ENCODE results near the gene CNOT6. TPM values are rescaled to one million over a fixed set of nuclear protein-coding genes. Genes with fewer than 3 reads are reported as not detected.
"Not testable (repeated sequence)": the region's sequence is repeated elsewhere in the genome, so short reads cannot be mapped to it uniquely, and the experiment has no call there.

The CNOT6 gene
- total RNA-seq, 1 experiment from 2014 or later, result 20.1 TPM

DNA sequence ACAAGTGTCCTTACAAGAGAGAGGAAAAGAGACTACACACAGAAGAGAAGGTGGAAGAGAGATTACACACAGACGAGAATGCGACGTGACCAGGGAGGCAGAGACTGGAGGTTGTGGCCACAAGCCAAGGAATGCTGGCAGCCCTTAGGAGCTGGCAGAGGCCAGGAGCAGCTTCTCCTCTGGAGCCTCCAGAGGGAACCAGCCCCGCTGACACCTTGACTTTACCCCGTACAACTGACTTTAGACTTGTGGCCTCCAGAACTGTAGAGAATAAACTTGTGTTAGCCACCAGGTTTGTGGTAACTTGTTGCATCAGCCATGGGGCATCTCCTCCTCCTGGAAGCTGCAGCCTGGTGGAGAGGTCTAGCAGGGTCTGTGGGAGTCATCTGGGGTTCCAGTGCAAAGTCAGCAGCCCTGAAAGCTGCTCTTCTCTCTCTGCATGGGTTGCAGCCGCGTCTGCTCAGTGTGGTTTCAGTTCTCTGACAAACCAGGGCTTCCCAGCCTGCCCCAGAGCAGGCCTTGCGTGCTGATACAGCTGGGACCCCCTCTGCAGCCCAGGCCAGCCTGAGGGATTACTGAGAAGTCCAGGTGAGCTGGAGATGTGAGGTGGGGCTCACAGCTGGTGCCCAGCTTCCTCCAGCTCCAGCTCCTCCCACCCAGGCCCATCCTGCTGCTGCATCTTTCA is 30.8 kb upstream of the CNOT6 start:
- DNase-seq, result no peak
- H3K36me3 ChIP-seq (ENCODE audit: insufficient read depth, low read length), result no peaks in the 10 kb centered on the region
- H3K27me3 ChIP-seq (ENCODE audit: low read length), result no peaks in the 10 kb centered on the region
- no peaks in the 10 kb centered on the region for H3K9me2 ChIP-seq (replicated peaks; ENCODE audit: insufficient read depth, low read length)
- H3K9me3 ChIP-seq (ENCODE audit: low read length), result no peaks in the 10 kb centered on the region
- no peak overlapping the region for H3K4me2 ChIP-seq (ENCODE audit: low read depth, low read length, poor library complexity, severe bottlenecking)
- no peaks in the 10 kb centered on the region for H3K79me2 ChIP-seq (ENCODE audit: low read length)
- H4K20me1 ChIP-seq (ENCODE audit: insufficient read depth, low read depth, low read length), result no peaks in the 10 kb centered on the region
- H2AFZ ChIP-seq (ENCODE audit: low read length), result no peak overlapping the region
- H3K9ac ChIP-seq (ENCODE audit: low read length), result no peak overlapping the region
- no peaks in the 10 kb centered on the region for H3K4me1 ChIP-seq (ENCODE audit: low read length)
- H3K27ac ChIP-seq (ENCODE audit: low read length), result no peak overlapping the region
- H3K4me3 ChIP-seq (ENCODE audit: low read length), result no peak overlapping the region

DNA sequence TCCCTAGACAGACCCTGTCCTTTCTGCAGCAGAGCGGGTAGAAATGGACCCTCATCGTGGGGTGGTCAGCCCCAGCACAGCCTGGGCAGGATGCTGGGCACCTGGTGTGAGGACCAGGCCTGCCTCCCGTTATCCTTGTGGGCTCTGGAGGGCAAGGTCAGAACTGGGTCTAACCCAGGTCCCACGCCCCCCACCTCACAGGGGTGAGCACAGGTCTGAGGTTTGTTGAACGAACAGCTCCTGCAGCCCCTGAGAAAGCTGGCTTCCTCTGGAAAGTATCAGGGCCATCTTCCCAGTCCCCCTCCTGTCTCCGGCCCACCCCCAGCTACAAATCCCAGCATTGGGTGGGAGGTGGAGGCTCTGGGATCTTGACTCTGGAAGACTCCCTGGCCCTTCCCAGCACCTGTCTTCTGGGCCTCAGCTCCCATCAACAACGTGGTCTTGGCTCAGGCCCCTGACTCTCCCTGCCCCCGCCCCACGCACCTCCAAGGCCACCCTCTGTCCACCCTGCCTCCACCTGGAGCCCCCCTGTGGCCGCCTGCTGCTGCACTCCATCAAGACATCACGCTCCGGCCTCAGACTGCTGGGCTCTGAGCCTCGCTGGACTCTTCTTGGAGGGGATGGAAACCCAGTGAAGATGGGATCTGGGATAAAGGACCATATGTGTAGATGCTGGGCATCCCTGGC is 30.1 kb upstream of the CNOT6 start:
- Histone ChIP-seq H3K4me3 (ENCODE audit: low read length) (no peak overlapping the region), H3K9ac (ENCODE audit: low read length) (no peak overlapping the region), H4K20me1 (ENCODE audit: insufficient read depth, low read depth, low read length) (no peaks in the 10 kb centered on the region), H3K9me2 (replicated peaks; ENCODE audit: insufficient read depth, low read length) (no peaks in the 10 kb centered on the region), H3K79me2 (ENCODE audit: low read length) (no peaks in the 10 kb centered on the region), H3K9me3 (ENCODE audit: low read length) (no peaks in the 10 kb centered on the region), H3K4me1 (ENCODE audit: low read length) (no peaks in the 10 kb centered on the region), H3K4me2 (ENCODE audit: low read depth, low read length, poor library complexity, severe bottlenecking) (no peak overlapping the region), H3K27ac (ENCODE audit: low read length) (no peak overlapping the region), H3K27me3 (ENCODE audit: low read length) (no peaks in the 10 kb centered on the region), H3K36me3 (ENCODE audit: insufficient read depth, low read length) (no peaks in the 10 kb centered on the region), H2AFZ (ENCODE audit: low read length) (no peak overlapping the region)
- no peak for DNase-seq

DNA sequence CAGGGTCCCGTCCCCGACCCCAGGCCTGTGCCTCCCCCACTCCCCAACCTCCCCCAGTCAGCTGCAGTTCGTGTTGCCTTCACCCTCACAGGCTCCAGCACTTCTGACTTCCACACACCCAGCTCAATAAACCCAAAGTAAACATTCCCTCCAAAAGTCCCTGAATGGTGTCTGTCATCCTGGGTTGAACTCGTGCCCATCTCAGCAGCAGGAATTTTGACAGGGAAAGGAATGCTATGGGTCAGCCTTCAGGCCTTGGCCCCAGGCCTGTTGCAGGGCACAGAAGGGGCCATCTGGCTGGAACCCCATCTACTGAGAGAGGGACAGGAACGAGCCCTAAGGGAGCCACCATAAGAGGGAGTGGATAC is 29.6 kb upstream of the CNOT6 start:
- Histone ChIP-seq H3K9me2 (replicated peaks; ENCODE audit: insufficient read depth, low read length) (no peaks in the 10 kb centered on the region), H2AFZ (ENCODE audit: low read length) (no peak overlapping the region), H3K36me3 (ENCODE audit: insufficient read depth, low read length) (no peaks in the 10 kb centered on the region), H3K9ac (ENCODE audit: low read length) (no peak overlapping the region), H3K4me3 (ENCODE audit: low read length) (no peak overlapping the region), H3K27me3 (ENCODE audit: low read length) (no peaks in the 10 kb centered on the region), H3K4me2 (ENCODE audit: low read depth, low read length, poor library complexity, severe bottlenecking) (no peak overlapping the region), H3K9me3 (ENCODE audit: low read length) (no peaks in the 10 kb centered on the region), H3K79me2 (ENCODE audit: low read length) (no peaks in the 10 kb centered on the region), H4K20me1 (ENCODE audit: insufficient read depth, low read depth, low read length) (no peaks in the 10 kb centered on the region), H3K27ac (ENCODE audit: low read length) (no peak overlapping the region), H3K4me1 (ENCODE audit: low read length) (no peaks in the 10 kb centered on the region)
- DNase-seq, result no peak

DNA sequence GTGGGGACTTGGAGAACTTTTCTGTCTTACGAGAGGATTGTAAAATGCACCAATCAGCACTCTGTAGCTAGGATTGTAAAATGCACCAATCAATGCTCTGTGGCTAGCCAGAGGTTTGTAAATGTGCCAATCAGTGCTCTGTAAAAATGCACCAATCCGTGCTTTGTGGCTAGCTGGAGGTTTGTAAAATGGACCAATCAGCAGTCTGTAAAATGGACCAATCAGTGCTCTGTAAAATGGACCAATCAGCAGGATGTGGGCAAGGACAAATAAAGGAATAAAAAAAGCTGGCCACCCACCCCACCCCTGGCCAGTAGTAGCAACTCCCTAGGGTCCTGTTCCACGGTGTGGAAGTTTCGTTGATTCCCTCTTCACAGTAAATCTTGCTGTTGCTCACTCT is 29.1 kb upstream of the CNOT6 start:
- H3K9ac ChIP-seq (ENCODE audit: low read length); H3K4me2 ChIP-seq (ENCODE audit: low read depth, low read length, poor library complexity, severe bottlenecking); DNase-seq; H2AFZ ChIP-seq (ENCODE audit: low read length); H4K20me1 ChIP-seq (ENCODE audit: insufficient read depth, low read depth, low read length); H3K27ac ChIP-seq (ENCODE audit: low read length); H3K79me2 ChIP-seq (ENCODE audit: low read length); H3K4me3 ChIP-seq (ENCODE audit: low read length); H3K4me1 ChIP-seq (ENCODE audit: low read length); H3K36me3 ChIP-seq (ENCODE audit: insufficient read depth, low read length); H3K9me3 ChIP-seq (ENCODE audit: low read length); H3K9me2 ChIP-seq (replicated peaks; ENCODE audit: insufficient read depth, low read length); H3K27me3 ChIP-seq (ENCODE audit: low read length): not testable (repeated sequence)

DNA sequence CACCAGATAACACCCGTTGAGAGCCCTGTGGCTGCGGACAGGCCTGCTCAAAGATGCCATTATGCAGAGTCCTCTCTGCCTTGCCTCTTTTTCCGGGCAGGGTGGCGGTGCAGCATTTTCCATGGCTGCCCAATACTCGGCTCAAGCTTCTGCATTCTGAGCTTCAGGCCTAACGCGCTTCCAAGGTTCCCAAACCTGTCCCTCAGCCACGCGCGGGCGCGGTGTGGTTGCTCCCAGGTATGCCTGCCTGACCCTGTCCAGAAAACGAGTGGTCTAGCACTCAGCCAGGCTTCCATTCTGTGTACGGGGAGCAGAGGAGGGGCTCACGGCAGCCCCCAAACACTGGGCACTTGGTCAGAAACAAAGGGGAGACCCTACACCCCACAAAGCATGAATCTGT is 27.9 kb upstream of the CNOT6 start:
- Histone ChIP-seq H3K27ac (ENCODE audit: low read length) (no peak overlapping the region), H3K4me1 (ENCODE audit: low read length) (no peaks in the 10 kb centered on the region), H3K9me3 (ENCODE audit: low read length) (no peaks in the 10 kb centered on the region), H3K9me2 (replicated peaks; ENCODE audit: insufficient read depth, low read length) (no peaks in the 10 kb centered on the region), H3K79me2 (ENCODE audit: low read length) (no peaks in the 10 kb centered on the region), H4K20me1 (ENCODE audit: insufficient read depth, low read depth, low read length) (no peaks in the 10 kb centered on the region), H2AFZ (ENCODE audit: low read length) (no peak overlapping the region), H3K4me2 (ENCODE audit: low read depth, low read length, poor library complexity, severe bottlenecking) (no peak overlapping the region), H3K4me3 (ENCODE audit: low read length) (no peak overlapping the region), H3K36me3 (ENCODE audit: insufficient read depth, low read length) (no peaks in the 10 kb centered on the region), H3K27me3 (ENCODE audit: low read length) (no peaks in the 10 kb centered on the region), H3K9ac (ENCODE audit: low read length) (no peak overlapping the region)
- no peak for DNase-seq

DNA sequence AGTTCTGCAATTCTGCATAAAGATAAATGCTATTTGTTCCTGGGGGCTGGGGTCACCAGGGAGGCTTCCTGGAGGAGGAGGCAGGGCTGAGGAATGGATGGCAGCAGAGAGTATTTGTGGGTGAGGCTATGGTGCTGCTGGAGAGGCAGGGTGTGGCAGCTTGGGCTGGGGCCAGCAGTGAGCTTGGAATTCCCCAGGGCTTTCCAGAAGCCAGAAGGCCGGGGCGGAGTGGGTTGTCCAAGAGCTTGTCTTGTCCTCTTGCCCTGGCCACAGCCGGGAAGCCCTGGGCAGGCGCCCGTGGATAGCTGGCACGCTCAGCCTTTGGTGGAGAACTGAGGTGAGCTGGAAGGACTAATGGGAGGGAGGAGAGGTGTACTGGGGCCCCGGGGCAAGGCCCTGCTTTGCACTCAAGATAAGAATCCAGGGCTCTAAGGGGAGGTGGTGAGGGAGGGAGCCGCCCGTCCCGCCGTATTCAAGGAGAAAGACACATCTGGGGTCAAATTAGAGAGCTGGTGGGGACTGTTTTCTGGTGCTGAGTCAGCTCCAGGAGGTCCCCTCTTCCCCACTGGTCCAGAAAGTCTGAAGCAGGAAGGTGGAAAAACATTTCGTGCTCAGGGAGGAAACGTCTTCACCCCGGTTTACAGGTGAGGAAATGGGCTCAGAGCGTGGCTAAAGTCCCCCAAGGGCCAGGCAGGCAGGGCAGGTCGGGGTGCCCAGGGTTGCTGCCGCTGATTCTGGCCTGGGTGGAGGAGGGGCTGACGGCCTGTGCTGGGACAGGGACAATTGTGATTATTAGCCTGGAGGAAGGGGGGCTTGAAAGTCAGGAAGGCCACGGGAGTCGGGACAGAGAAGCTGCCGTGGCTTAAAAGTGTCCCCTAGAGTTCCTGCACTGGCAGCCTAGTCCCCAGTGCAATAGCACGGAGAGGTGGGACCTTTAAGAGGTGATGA is 26.9 kb upstream of the CNOT6 start:
- H3K4me1 ChIP-seq (ENCODE audit: low read length), result no peaks in the 10 kb centered on the region
- no peaks in the 10 kb centered on the region for H3K9me3 ChIP-seq (ENCODE audit: low read length)
- no peak overlapping the region for H3K4me2 ChIP-seq (ENCODE audit: low read depth, low read length, poor library complexity, severe bottlenecking)
- H3K27ac ChIP-seq (ENCODE audit: low read length), result no peak overlapping the region
- no peak overlapping the region for H3K4me3 ChIP-seq (ENCODE audit: low read length)
- no peak for DNase-seq
- no peaks in the 10 kb centered on the region for H3K9me2 ChIP-seq (replicated peaks; ENCODE audit: insufficient read depth, low read length)
- H4K20me1 ChIP-seq (ENCODE audit: insufficient read depth, low read depth, low read length), result no peaks in the 10 kb centered on the region
- no peak overlapping the region for H3K9ac ChIP-seq (ENCODE audit: low read length)
- H3K27me3 ChIP-seq (ENCODE audit: low read length), result no peaks in the 10 kb centered on the region
- no peak overlapping the region for H2AFZ ChIP-seq (ENCODE audit: low read length)
- H3K79me2 ChIP-seq (ENCODE audit: low read length), result no peaks in the 10 kb centered on the region
- H3K36me3 ChIP-seq (ENCODE audit: insufficient read depth, low read length), result no peaks in the 10 kb centered on the region

DNA sequence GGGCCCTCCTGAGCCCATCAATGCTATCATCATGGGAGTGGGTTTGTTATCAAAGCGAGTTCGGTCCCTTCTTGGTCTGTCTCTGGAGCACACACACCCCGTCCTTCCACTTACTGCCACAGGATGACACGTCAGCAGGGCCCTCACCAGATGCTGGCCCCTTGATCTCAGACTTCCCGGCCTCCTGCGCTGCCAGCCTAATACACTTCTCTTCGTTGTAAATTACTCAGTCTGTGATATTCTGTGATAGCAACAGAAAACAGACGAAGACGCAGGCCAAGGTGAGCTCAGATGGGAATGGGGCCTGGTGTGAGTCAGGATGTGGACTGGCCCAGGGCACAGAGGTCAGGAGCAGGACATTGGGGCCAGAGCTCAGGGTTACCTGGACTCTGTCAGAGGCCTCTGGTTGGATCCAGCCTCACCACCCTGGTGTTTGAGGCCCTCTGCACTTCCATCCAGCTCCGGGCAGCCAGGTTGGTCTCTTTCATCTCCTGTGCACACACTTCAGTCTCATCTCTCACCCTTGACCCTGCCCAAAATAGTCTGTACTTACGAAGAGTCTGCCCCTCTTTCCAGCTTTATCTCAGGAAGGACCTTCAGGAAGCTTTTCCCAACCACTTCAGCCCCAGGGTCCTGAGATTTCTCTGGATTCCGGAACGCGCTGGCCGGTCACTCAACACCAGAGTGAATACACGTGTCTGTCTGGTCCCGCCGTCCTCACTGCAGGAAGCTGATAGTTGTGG is 26.0 kb upstream of the CNOT6 start:
- Histone ChIP-seq H4K20me1 (ENCODE audit: insufficient read depth, low read depth, low read length) (no peaks in the 10 kb centered on the region), H3K9me2 (replicated peaks; ENCODE audit: insufficient read depth, low read length) (no peaks in the 10 kb centered on the region), H3K27me3 (ENCODE audit: low read length) (no peaks in the 10 kb centered on the region), H3K4me3 (ENCODE audit: low read length) (no peak overlapping the region), H3K9me3 (ENCODE audit: low read length) (no peaks in the 10 kb centered on the region), H3K79me2 (ENCODE audit: low read length) (no peaks in the 10 kb centered on the region), H3K36me3 (ENCODE audit: insufficient read depth, low read length) (no peaks in the 10 kb centered on the region), H2AFZ (ENCODE audit: low read length) (no peak overlapping the region), H3K4me2 (ENCODE audit: low read depth, low read length, poor library complexity, severe bottlenecking) (no peak overlapping the region), H3K27ac (ENCODE audit: low read length) (no peak overlapping the region), H3K4me1 (ENCODE audit: low read length) (no peaks in the 10 kb centered on the region), H3K9ac (ENCODE audit: low read length) (no peak overlapping the region)
- DNase-seq, result no peak

Measured in Karpas-422 (cell line).